Measurements from ENCODE around the gene MXRA7. TPM values are rescaled to one million over a fixed set of nuclear protein-coding genes. Genes with fewer than 3 reads are reported as not detected.
"Not testable (repeated sequence)": the region's sequence is repeated elsewhere in the genome, so short reads cannot be mapped to it uniquely, and the experiment has no call there.

Gene MXRA7
- total RNA-seq, 1 donor from 2014 or later, result 321 TPM

GRCh38 chr17:76716146-76716838 is 5.5 kb upstream of the MXRA7 start:
- DNase-seq (ENCODE audit: low spot score), result no peak

GRCh38 chr17:76715496-76715830 is 4.7 kb upstream of the MXRA7 start:
- DNase-seq (ENCODE audit: low spot score), result no peak

- peak; percentile 68 for DNase-seq (ENCODE audit: low spot score)
These were observed 4.2 kb upstream of the MXRA7 start for GRCh38 chr17:76714822-76715495.

GRCh38 chr17:76714336-76714735 is 3.6 kb upstream of the MXRA7 start:
- no peak for DNase-seq (ENCODE audit: low spot score)

GRCh38 chr17:76713765-76714164 is 3.0 kb upstream of the MXRA7 start:
- no peak for DNase-seq (ENCODE audit: low spot score)

- DNase-seq (ENCODE audit: low spot score), result not testable (repeated sequence)
These were observed 1.6 kb upstream of the MXRA7 start for GRCh38 chr17:76712321-76712720.

- peak; percentile 45 for DNase-seq (ENCODE audit: low spot score)
These were observed 558 bp downstream of the MXRA7 start for GRCh38 chr17:76709951-76710862.

- DNase-seq (ENCODE audit: low spot score), result peak; percentile 96
These were observed 1.5 kb downstream of the MXRA7 start for GRCh38 chr17:76709077-76709950.

GRCh38 chr17:76707985-76708807 is 2.6 kb downstream of the MXRA7 start:
- no peak for DNase-seq (ENCODE audit: low spot score)

- no peak for DNase-seq (ENCODE audit: low spot score)
These were observed 3.9 kb downstream of the MXRA7 start for GRCh38 chr17:76706817-76707216.

- DNase-seq (ENCODE audit: low spot score), result peak; percentile 57
These were observed 6.0 kb downstream of the MXRA7 start for GRCh38 chr17:76704805-76705204.

- no peak for DNase-seq (ENCODE audit: low spot score)
These were observed 7.7 kb downstream of the MXRA7 start for GRCh38 chr17:76702941-76703637.

GRCh38 chr17:76702076-76702475 is 8.7 kb downstream of the MXRA7 start:
- DNase-seq (ENCODE audit: low spot score), result no peak

- no peak for DNase-seq (ENCODE audit: low spot score)
These were observed 9.2 kb downstream of the MXRA7 start for GRCh38 chr17:76701471-76701967.

- peak; percentile 90 for DNase-seq (ENCODE audit: low spot score)
These were observed 9.9 kb downstream of the MXRA7 start for GRCh38 chr17:76700617-76701470.

GRCh38 chr17:76700270-76700616 is 10.5 kb downstream of the MXRA7 start:
- no peak for DNase-seq (ENCODE audit: low spot score)

GRCh38 chr17:76698466-76698977 is 12.2 kb downstream of the MXRA7 start:
- not testable (repeated sequence) for DNase-seq (ENCODE audit: low spot score)

- DNase-seq (ENCODE audit: low spot score), result peak; percentile 95
These were observed 12.9 kb downstream of the MXRA7 start for GRCh38 chr17:76697702-76698465.
